Liver (tissue), 3 donors: Measurements from ENCODE around the gene ARHGAP29.

Experiments
- GABPA ChIP-seq, 2 donors: IDR thresholded peaks in 1 of 2; conservative IDR thresholded peaks in 1 of 2; 2 replicates each; pipeline ENCODE4 v1.6.1; 2016; ENCODE audit warnings: antibody characterized with exemption in 2 of 2, mild to moderate bottlenecking in 1 of 2, moderate library complexity in 1 of 2
- JUND ChIP-seq, 2 donors: IDR thresholded peaks; 2 replicates each; pipeline ENCODE4 v1.6.1; 2016; ENCODE audit warnings: antibody characterized with exemption in 2 of 2
- SP1 ChIP-seq: IDR thresholded peaks from 2 replicates; pipeline ENCODE4 v1.6.1; 2018; ENCODE audit warnings: antibody characterized with exemption, mild to moderate bottlenecking
- TAF1 ChIP-seq: conservative IDR thresholded peaks from 2 replicates; pipeline ENCODE4 v1.6.1; 2016; ENCODE audit warnings: antibody characterized with exemption, mild to moderate bottlenecking
- YY1 ChIP-seq: IDR thresholded peaks from 2 replicates; pipeline ENCODE4 v1.6.1; 2016; ENCODE audit warnings: antibody characterized with exemption, mild to moderate bottlenecking
- TF ChIP-seq, protein P1 (sequence below): fragments of 150-350 bp; IDR thresholded peaks from 2 replicates; pipeline ENCODE4 v1.5.1; 2017; ENCODE audit warnings: improper control_type of control experiment, low read depth, low read length; ENCODE audit not compliant: missing input control
- TF ChIP-seq, protein P2 (sequence below): IDR thresholded peaks from 2 replicates; pipeline ENCODE4 v1.6.1; 2016; ENCODE audit warnings: antibody characterized with exemption, mild to moderate bottlenecking
- TF ChIP-seq, protein P3 (sequence below): IDR thresholded peaks from 2 replicates; pipeline ENCODE4 v1.6.1; 2016; ENCODE audit warnings: antibody characterized with exemption
- TF ChIP-seq, protein P4 (sequence below): IDR thresholded peaks from 2 replicates; pipeline ENCODE4 v1.6.1; 2016; ENCODE audit warnings: antibody characterized with exemption
- TF ChIP-seq, protein P5 (sequence below): IDR thresholded peaks from 2 replicates; pipeline ENCODE4 v1.6.1; 2016; ENCODE audit warnings: antibody characterized with exemption
- donor health status: healthy.
- donor health status: healthy.

DNA sequence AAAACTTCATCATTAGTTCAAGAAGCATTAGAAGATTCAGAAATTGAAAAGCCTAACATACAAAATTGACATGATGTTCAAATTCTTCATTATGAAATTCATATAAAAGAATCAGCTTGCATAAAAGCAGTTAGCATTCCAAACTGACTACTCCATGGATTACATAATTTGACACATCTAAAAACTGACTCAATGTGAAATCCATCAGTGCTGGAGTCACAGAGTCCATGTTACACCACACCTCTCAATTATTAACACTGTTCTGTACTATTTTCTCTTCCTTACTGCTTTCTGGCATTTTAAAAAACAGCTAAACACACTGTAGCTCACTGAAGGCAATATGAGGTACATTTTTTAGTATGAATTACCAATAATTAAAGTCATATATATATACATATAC lies 28.0 kb downstream of the ARHGAP29 start:
- TF ChIP-seq, protein P1, sequence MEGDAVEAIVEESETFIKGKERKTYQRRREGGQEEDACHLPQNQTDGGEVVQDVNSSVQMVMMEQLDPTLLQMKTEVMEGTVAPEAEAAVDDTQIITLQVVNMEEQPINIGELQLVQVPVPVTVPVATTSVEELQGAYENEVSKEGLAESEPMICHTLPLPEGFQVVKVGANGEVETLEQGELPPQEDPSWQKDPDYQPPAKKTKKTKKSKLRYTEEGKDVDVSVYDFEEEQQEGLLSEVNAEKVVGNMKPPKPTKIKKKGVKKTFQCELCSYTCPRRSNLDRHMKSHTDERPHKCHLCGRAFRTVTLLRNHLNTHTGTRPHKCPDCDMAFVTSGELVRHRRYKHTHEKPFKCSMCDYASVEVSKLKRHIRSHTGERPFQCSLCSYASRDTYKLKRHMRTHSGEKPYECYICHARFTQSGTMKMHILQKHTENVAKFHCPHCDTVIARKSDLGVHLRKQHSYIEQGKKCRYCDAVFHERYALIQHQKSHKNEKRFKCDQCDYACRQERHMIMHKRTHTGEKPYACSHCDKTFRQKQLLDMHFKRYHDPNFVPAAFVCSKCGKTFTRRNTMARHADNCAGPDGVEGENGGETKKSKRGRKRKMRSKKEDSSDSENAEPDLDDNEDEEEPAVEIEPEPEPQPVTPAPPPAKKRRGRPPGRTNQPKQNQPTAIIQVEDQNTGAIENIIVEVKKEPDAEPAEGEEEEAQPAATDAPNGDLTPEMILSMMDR = no peak
- TF ChIP-seq JUND (IDR thresholded peaks at IDR 0.05) = peak; percentile 78 to 84
- no peak for TF ChIP-seq TAF1
- TF ChIP-seq, protein P2, sequence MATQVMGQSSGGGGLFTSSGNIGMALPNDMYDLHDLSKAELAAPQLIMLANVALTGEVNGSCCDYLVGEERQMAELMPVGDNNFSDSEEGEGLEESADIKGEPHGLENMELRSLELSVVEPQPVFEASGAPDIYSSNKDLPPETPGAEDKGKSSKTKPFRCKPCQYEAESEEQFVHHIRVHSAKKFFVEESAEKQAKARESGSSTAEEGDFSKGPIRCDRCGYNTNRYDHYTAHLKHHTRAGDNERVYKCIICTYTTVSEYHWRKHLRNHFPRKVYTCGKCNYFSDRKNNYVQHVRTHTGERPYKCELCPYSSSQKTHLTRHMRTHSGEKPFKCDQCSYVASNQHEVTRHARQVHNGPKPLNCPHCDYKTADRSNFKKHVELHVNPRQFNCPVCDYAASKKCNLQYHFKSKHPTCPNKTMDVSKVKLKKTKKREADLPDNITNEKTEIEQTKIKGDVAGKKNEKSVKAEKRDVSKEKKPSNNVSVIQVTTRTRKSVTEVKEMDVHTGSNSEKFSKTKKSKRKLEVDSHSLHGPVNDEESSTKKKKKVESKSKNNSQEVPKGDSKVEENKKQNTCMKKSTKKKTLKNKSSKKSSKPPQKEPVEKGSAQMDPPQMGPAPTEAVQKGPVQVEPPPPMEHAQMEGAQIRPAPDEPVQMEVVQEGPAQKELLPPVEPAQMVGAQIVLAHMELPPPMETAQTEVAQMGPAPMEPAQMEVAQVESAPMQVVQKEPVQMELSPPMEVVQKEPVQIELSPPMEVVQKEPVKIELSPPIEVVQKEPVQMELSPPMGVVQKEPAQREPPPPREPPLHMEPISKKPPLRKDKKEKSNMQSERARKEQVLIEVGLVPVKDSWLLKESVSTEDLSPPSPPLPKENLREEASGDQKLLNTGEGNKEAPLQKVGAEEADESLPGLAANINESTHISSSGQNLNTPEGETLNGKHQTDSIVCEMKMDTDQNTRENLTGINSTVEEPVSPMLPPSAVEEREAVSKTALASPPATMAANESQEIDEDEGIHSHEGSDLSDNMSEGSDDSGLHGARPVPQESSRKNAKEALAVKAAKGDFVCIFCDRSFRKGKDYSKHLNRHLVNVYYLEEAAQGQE = no peak
- TF ChIP-seq GABPA (IDR thresholded peaks at IDR 0.05 in 1 of 2, conservative IDR thresholded peaks at IDR 0.05 in 1 of 2) = peak in 1 of 2 donors; percentile 22
- TF ChIP-seq, protein P3, sequence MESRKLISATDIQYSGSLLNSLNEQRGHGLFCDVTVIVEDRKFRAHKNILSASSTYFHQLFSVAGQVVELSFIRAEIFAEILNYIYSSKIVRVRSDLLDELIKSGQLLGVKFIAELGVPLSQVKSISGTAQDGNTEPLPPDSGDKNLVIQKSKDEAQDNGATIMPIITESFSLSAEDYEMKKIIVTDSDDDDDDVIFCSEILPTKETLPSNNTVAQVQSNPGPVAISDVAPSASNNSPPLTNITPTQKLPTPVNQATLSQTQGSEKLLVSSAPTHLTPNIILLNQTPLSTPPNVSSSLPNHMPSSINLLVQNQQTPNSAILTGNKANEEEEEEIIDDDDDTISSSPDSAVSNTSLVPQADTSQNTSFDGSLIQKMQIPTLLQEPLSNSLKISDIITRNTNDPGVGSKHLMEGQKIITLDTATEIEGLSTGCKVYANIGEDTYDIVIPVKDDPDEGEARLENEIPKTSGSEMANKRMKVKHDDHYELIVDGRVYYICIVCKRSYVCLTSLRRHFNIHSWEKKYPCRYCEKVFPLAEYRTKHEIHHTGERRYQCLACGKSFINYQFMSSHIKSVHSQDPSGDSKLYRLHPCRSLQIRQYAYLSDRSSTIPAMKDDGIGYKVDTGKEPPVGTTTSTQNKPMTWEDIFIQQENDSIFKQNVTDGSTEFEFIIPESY = peak; percentile 71
- TF ChIP-seq SP1 = peak; percentile 73
- TF ChIP-seq, protein P4, sequence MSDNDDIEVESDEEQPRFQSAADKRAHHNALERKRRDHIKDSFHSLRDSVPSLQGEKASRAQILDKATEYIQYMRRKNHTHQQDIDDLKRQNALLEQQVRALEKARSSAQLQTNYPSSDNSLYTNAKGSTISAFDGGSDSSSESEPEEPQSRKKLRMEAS = peak; percentile 38
- TF ChIP-seq YY1 = peak; percentile 76
- TF ChIP-seq, protein P5, sequence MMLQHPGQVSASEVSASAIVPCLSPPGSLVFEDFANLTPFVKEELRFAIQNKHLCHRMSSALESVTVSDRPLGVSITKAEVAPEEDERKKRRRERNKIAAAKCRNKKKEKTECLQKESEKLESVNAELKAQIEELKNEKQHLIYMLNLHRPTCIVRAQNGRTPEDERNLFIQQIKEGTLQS = peak; percentile 58
